Measurements from ENCODE around the gene DOK6. TPM values are rescaled to one million over a fixed set of nuclear protein-coding genes. Genes with fewer than 3 reads are reported as not detected.

The DOK6 gene
- total and polyA plus RNA-seq, 11 donors, result 0.46 to 9.7 (median 2.9) TPM

GRCh38 chr18:69586537-69586936 lies 185.8 kb downstream of the DOK6 start:
- Histone ChIP-seq H3K4me3 (no peak overlapping the region), H3K27ac (no peak overlapping the region), H3K4me1 (no peaks in the 10 kb centered on the region), H3K9me3 (no peaks in the 10 kb centered on the region), H3K36me3 (no peaks in the 10 kb centered on the region), H3K27me3 (no peaks in the 10 kb centered on the region)
- no peak for ATAC-seq
- WGBS, 4 donors, result 53 to 74% (median 63%) methylated on average over 7 of the region's 7 CpGs
- no peak for DNase-seq
- no peak for TF ChIP-seq POLR2A (IDR thresholded peaks at IDR 0.05)
- TF ChIP-seq CTCF (IDR thresholded peaks at IDR 0.05), result no peak
- intact Hi-C loops (cut with DNase I), result no loop called here

- no peak for TF ChIP-seq CTCF (IDR thresholded peaks at IDR 0.05)
- TF ChIP-seq POLR2A (IDR thresholded peaks at IDR 0.05), result no peak
Measured at GRCh38 chr18:69588301-69588700, 187.6 kb downstream of the DOK6 start.

GRCh38 chr18:69590150-69590549 lies 189.5 kb downstream of the DOK6 start:
- no peaks in the 10 kb centered on the region for H3K27me3 ChIP-seq
- no peak for ATAC-seq
- no peak for DNase-seq
- no peaks in the 10 kb centered on the region for H3K9me3 ChIP-seq
- 90 to 95% (median 91%) methylated on average over 3 of the region's 3 CpGs for WGBS, 4 donors
- no peak overlapping the region for H3K27ac ChIP-seq
- H3K4me1 ChIP-seq, result no peaks in the 10 kb centered on the region
- TF ChIP-seq CTCF (IDR thresholded peaks at IDR 0.05) (no peak), POLR2A (IDR thresholded peaks at IDR 0.05) (no peak)
- no peaks in the 10 kb centered on the region for H3K36me3 ChIP-seq
- intact Hi-C loops (cut with DNase I), result loop anchor here in 1 of 10 donors (10.0 kb wide), 1 partner anchor 55 kb away; no protein-coding TSS in a partner anchor
- H3K4me3 ChIP-seq, result no peak overlapping the region

More at GRCh38 chr18:69588301-69588700, 187.6 kb downstream of the DOK6 start:
- ATAC-seq (no peak), DNase-seq (no peak)
- WGBS, 4 donors, result 78 to 88% (median 85%) methylated on average over 3 of the region's 3 CpGs
- no peaks in the 10 kb centered on the region for H3K27me3 ChIP-seq
- no peak overlapping the region for H3K27ac ChIP-seq
- H3K4me1 ChIP-seq, result no peaks in the 10 kb centered on the region
- no peak overlapping the region for H3K4me3 ChIP-seq
- no peaks in the 10 kb centered on the region for H3K9me3 ChIP-seq
- no peaks in the 10 kb centered on the region for H3K36me3 ChIP-seq
- intact Hi-C loops (cut with DNase I), result no loop called here

- whole genome bisulfite sequencing, 4 donors, result 92 to 97% (median 94%) methylated on average over 4 of the region's 4 CpGs
- DNase-seq, result no peak
- H3K9me3 ChIP-seq, result peaks cover 0 to 15% (median 5%) of the 10 kb centered on the region in 12 donors
- H3K4me3 ChIP-seq, result no peak overlapping the region
- H3K4me1 ChIP-seq, result no peaks in the 10 kb centered on the region
- intact Hi-C loops (cut with DNase I), result loop anchor here in 1 of 10 donors (10.0 kb wide), 1 partner anchor 48 kb away; no protein-coding TSS in a partner anchor
- no peak for ATAC-seq
- H3K27me3 ChIP-seq, result no peaks in the 10 kb centered on the region
- TF ChIP-seq POLR2A (IDR thresholded peaks at IDR 0.05) (no peak), CTCF (IDR thresholded peaks at IDR 0.05) (no peak)
- H3K36me3 ChIP-seq, result no peaks in the 10 kb centered on the region
- no peak overlapping the region for H3K27ac ChIP-seq
Measured at GRCh38 chr18:69596345-69596744, 195.7 kb downstream of the DOK6 start.
